ENCODE data around the gene ATXN7L2.

The ATXN7L2 gene

DNA sequence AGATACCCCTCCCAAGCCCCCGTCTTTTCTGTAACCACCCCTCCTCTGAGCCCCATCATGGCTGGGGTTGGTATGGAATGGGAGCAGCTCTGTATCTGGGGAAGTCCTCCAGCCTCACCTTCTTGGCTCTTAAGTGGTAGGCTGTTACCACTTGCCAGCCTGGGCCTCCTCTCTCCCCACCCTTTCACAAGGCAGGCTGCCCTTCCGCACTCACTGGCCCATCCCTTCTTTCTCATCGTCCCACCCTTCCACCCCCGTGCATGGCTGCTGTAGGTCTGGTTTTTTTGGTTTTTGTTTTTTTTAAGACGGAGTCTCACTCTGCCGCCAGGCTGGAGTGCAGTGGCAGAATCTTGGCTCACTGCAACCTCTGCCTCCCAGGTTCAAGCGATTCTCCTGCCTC is 15.4 kb downstream of the ATXN7L2 start:
- DNase-seq: no peak

DNA sequence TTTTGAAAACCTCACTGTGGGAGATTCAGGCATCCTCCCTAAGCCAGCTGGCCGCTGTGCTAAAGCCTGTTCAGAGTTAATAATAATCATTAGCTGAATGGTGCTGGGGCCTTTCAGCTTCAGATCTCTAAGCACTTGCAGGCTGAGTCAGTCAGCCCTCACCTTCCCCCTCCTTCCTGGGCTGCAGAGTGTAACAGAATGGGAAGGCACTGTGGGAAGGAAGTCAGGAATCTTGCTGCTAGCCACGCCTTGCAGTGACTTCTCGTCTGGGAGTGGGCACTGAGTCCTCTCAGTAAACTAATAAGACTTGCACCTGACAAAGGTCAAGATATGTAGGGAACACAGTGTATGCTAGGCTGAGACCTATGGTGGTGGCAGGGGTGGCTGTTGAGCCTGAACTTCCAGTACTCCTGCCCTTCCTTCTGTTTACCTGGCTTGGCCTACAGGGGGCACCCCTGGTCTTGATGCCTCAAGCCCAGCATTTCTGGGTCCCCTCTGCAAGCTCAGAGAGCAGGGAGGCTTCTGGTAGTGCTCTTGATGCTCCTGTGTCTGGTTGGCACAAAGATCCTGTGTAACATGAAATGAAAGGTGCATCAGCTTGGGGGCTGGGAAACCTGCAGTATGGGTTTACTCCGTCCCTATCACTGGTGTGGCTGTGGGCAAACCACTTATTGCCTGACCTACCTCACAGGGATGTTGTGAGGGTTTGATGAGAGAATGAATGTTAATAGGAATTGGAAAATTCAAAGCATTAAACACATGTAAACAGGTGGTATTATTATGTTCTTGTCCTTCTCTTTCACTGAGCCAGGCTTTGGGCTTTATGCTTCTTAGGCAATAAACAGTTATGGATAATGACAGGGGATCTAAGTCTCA is 16.2 kb downstream of the ATXN7L2 start:
- DNase-seq: peak; percentile 13 to 25

GRCh38 chr1:109500941-109501381 is 17.3 kb downstream of the ATXN7L2 start:
- DNase-seq: no peak

- DNase-seq: no peak
Observed at GRCh38 chr1:109501644-109502363, 18.1 kb downstream of the ATXN7L2 start.

GRCh38 chr1:109502364-109502851 is 18.7 kb downstream of the ATXN7L2 start:
- DNase-seq: no peak

DNA sequence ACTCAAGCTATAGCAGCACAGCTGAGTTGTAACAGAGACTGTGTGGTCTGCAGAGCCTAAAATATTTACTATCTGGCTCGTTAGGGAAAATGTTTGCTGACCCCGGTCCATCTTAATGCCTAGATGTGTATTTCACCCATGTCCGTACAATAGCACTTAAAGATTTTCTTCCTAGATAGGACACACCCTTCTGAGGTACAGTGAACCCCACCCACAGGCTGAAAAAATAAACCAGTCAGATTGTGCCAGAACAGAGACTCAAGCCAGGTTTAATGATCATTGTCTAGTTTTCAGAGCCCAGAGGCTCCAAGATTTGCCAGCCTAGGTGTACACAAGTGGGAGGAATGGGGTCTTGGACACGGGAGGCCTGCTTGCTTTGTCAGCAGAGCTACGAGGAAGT is 20.2 kb downstream of the ATXN7L2 start:
- no peak for DNase-seq

DNA sequence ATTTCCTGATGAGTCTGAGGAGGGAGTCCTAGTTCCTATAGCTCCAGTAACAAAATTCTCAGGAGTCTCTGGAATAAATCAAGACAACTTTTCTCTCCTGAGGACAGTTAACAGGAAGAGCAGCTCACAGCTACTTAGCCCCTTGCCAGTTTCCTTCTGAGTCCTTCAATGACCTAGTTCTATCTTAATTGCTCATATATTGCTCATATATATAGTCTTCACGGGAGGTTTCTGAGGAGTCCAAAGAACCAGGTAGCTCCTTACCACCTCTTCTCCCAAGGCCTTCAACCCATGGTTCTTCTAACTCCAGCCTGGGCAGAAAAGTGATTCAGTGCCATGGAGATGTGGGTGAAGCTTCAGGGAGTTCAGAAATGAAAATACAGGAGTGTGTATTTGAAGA is 21.3 kb downstream of the ATXN7L2 start:
- no peak for DNase-seq

GRCh38 chr1:109508001-109508872 is 24.5 kb downstream of the ATXN7L2 start:
- DNase-seq: no peak

DNA sequence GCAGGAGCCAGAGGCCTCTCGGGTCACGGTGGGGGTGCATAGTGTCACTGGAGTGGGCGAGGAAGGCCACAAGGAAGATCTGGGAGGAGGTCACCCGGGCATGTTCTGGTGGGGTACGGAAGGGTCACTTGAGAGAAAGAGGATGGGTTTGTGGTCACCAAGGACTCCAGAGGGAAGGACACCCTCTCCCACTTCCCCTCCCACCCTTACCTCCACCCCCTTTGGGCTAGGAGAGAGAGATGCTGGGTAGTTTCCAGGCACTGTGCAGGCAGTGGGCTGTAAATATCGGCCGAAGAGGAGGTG is 25.1 kb downstream of the ATXN7L2 start:
- no peak for DNase-seq

DNA sequence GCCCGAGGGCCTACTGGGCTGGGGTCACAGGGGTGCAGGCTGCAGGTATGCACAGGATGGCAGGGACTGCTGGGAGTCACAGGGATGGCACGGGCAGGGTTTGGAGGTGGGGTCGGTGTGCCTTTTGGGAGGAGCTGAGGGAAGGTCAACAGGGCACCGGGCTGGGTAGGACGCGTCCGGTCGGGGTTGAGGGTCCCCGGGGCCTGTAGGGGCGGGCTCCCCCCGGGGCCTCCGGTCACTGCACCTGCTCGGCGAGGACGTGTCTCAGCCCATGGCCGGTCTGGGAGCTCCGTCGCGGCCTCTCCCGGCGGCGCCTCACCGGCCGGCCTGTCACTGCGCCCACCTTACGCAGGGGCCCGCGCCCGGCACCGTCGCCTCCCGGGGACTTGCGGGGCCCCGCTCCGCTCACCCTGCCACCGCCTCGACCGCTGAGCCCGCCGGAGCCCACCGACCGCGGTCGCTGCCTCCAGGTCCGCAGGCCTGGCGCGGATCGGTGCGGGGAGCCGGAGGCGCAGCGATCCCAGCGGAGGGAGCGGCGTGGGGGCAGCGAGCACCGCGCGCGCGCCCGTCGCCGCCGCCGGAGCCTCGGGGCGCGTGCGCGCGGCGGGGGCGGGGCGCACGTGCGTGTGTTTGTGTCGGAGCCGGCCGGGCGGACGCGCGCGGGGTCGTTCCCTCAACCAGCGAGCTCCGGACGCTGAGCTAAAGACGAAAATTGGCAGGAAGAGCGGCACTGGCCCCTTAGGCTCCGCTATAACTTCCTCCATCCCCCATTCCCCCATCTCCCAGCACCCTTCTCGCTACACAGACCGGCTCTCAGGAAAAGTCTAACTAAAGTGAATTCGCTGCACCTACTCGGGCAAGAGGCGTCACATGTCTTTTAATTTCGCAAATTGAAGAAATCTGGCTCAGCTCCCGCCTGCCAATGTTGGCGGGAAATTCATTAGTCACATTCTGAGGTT is 25.8 kb downstream of the ATXN7L2 start, which contains the start of gene AMIGO1:
Gene AMIGO1 (minus strand): TSS at position 552 of the 959 bp plus-strand sequence. CDS start 815 bp downstream, outside the sequence.
- DNase-seq: peak; percentile 26 to 59

- DNase-seq: no peak
Observed at GRCh38 chr1:109513110-109513710, 29.5 kb downstream of the ATXN7L2 start.

DNA sequence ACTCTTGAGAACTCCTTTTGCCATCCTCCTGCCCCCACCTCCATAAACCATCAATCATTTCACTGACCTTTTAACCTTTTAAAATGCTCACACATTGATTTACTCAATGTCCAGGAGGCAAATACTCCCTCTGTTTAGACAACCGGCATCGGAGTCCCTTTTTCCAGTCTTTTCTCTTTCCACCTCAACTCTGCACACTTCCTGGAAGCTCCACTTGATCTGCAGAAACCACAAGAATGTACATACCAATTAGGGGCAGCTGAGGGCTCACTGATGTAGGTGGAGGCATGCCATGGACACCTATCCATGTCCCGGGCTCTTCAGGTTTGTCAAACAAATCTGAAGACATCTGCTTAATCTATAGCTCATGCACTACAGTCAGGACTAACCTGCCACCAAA is 31.1 kb downstream of the ATXN7L2 start:
- DNase-seq: no peak

DNA sequence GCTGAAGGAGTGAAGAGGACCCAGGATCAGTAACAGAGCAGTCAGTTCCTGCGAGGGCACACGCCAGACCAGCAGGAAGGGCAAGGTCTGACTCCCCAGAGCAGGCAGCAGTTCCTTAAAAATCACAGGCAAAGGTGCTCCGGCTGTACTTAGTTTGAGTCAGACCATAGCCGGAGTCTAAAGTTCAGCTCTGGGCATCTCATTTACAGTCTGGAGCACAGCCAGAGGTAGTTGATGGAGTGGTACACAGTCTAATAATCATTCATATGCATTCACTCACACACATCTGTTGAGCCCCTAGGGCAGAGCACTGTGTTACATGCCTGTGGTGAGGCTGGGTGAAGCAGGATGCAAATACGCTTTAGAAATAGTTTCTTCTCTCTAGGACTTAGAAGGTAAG is 33.2 kb downstream of the ATXN7L2 start:
- DNase-seq: no peak

GRCh38 chr1:109517337-109517736 is 33.6 kb downstream of the ATXN7L2 start:
- no peak for DNase-seq

DNA sequence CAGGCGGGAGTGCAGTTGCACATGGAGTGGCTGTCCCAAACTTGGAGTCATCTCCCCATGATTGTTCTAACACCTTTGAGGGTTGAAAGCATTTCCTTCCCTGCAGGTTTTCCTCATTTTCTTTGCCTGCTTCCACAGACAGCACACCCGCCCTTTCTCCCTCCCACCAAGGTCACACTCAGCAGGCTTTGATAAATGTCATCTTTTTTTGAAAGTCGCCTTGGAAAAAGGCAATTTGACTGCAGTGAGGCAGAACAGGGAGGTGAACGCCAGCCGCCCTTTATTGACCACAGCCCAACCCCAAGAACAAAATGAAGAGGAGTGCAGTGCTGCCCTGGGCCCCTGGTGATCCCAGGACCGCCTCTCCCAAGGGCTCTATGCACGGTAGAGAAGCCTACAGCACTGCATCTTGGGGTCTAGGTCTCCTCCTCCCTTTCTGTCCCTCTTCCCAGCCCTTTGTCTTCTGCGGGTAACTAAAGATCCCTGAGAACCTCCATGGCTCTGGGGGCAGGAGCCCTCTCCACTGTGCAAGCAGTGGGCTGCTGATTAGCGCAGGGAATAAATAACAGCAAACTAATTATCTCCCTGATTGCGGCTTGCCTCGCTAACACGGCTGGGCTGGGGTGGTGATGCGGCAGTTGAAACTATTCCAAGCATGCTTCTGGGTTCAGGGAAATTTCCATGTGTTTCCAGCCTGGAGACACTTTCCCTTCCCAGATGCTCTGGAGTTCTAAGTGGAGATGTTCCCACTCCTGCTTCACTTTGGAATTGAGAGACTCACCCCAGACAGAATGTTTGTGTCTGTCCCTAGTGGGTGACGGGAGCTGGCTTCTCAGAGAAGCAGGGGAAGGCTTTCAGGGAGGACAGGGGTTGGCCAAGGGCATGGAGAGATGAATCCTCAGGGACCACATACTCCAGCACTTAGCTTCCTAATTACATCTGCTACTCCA is 37.6 kb downstream of the ATXN7L2 start:
- DNase-seq: no peak

- no peak for DNase-seq
Observed at GRCh38 chr1:109522026-109522425, 38.3 kb downstream of the ATXN7L2 start.

DNA sequence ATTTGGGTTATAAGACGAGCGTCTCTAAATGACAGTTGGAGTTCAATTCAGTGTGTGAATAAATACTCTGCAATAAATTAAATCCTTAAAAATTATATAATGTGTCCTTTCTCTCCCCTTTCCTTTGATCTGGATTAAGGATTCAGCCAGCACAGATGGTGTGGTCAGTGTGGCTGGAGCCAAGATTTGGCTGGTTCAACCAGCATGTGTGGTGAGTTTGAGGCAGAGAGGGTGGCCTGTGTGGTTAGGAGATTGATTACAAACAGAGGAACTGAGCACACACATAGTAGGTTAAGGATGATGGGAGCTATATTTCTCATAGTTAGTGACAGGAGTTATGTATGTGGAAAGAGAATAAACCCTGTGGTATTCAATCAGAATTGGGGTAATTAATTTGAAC is 40.0 kb downstream of the ATXN7L2 start:
- no peak for DNase-seq

DNA sequence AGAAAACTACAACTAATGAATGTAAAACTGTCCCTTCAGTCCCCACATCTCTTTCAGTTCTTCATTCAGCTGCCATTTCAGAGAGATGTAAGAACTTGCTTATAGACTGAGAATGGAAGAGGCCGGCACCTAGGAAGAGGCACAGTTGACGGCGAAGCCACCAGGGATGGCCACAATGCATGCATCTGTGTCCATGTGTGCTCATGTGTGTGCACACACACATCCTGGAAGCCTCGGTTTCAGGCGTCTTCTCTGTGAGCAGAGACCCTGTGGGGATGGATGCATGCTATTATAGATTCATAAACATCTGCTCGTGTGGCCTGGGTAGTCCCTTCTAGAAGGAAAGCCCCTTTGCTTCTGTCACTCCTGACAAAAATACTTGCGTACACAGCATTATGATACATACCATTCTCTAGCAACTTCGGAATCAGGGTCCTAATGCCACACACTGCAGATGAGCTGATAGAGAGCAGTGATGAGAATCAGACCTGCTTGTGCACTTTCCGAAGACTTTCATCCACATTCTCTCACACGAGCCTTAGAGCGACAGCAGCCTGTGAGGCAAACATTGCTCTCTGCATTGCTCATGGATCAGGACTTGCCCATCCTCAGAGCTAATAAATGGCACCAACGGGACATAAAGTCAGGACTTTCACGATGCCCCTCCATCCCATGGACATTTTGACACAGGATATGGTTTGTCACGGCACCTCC is 43.5 kb downstream of the ATXN7L2 start:
- no peak for DNase-seq
